Glutamatergic neuron (in vitro differentiated cells): ENCODE data around the gene SHISA3. TPM values are rescaled to one million over a fixed set of nuclear protein-coding genes. Genes with fewer than 3 reads are reported as not detected.

Experiments
- DNase-seq: peaks from one replicate; pipeline ENCODE4 v3.0.0; 2022
- H3K27ac Mint-ChIP-seq: one replicate; pipeline ENCODE4 v1.8.0; 2020; ENCODE audit warnings: mild to moderate bottlenecking, mixed read lengths, inconsistent platforms; ENCODE audit not compliant: unreplicated experiment
- H3K27me3 Mint-ChIP-seq: one replicate; pipeline ENCODE4 v1.8.0; 2020; ENCODE audit warnings: mild to moderate bottlenecking, moderate library complexity, mixed read lengths, inconsistent platforms; ENCODE audit not compliant: unreplicated experiment
- H3K36me3 Mint-ChIP-seq: one replicate; pipeline ENCODE4 v1.8.0; 2020; ENCODE audit warnings: mild to moderate bottlenecking, mixed read lengths, inconsistent platforms; ENCODE audit not compliant: unreplicated experiment
- H3K4me1 Mint-ChIP-seq: one replicate; pipeline ENCODE4 v1.8.0; 2020; ENCODE audit warnings: mild to moderate bottlenecking, low read depth, mixed read lengths, inconsistent platforms; ENCODE audit not compliant: unreplicated experiment
- H3K4me3 Mint-ChIP-seq: one replicate; pipeline ENCODE4 v1.8.0; 2020; ENCODE audit warnings: mild to moderate bottlenecking, mixed read lengths, inconsistent platforms; ENCODE audit not compliant: unreplicated experiment
- H3K9me3 Mint-ChIP-seq: one replicate; pipeline ENCODE4 v1.8.0; 2020; ENCODE audit warnings: mild to moderate bottlenecking, moderate library complexity, mixed read lengths, inconsistent platforms; ENCODE audit not compliant: unreplicated experiment
- long read RNA-seq: library from polyadenylated mRNA; unstranded; transcript quantifications from one replicate; pipeline ENCODE4 v2.0.0, GENCODE V29; 2020; ENCODE audit not compliant: unreplicated experiment
- total RNA-seq: library from RNA; stranded (reverse); fragmentation: NEBNext Ultra II Directional; extraction: Animal tissue kit (Norgen Biotek cat#: 25700); gene quantifications from one replicate; pipeline ENCODE4 v1.2.1, GENCODE V29; 2021; ENCODE audit not compliant: unreplicated experiment
- TF ChIP-seq, protein P1 (sequence below): fragments of 200-600 bp; sonication (generic); IDR thresholded peaks from one replicate; pipeline ENCODE4 v1.5.0; 2021; ENCODE audit not compliant: partially characterized antibody, unreplicated experiment

The SHISA3 gene
- 0.42 TPM for total RNA-seq
- long read RNA-seq = 0 reads

DNA sequence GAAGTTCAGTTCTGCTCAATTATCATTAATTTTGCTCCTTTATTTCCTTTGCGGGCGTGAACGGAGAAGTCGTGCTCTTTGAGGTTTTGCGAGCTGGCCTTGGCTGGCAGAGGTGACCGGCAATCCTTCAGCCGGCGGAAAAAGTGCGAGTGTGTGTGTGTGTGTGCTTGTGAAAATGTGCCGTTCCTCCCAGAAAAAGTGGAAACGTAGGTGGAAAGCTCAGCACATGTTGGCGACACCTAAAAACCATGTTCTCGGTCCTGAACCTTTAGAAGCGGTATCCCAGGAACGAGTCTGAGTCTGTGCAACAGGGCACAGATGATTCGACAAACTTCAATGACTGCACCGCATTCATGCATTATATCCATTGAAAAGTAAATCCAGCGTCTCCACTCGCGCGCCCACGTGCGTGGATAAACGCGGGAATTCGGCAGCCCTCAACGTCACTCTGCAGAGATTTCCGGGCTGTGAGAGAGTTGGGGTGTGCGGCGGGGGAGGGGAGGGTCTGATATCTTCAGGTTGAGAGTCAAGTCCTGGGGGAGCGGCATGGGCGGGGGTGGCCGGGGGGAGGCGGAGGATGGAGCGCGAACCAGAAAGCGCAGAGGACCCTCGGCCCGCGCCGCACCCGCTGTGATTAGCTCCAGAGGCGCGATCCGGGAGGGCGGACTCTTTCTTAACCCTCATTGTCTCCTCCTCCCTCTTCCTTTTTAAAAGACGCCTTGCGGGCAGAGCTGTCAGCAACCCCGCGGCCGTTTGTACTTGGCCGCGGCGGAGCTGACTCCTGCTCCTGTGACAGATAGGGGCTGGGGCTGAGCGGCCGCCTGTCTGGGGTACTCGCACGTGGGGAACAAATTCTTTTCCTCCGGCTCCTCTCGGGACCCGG, at the start of gene SHISA3:
Gene SHISA3 (plus strand): TSS at position 737 of the 883 bp plus-strand sequence. CDS start 569 bp downstream, outside the sequence.
- DNase-seq = peak; percentile 49
- Mint-ChIP-seq H3K36me3 (no peaks in the 10 kb centered on the region), H3K9me3 (peaks cover 7% of the 10 kb centered on the region), H3K4me1 (peaks cover 18% of the 10 kb centered on the region), H3K4me3 (peak within 1 kb of the TSS; percentile 86), H3K27me3 (peaks cover 36% of the 10 kb centered on the region), H3K27ac (peak within 1 kb of the TSS; percentile 9)
- TF ChIP-seq, protein P1, sequence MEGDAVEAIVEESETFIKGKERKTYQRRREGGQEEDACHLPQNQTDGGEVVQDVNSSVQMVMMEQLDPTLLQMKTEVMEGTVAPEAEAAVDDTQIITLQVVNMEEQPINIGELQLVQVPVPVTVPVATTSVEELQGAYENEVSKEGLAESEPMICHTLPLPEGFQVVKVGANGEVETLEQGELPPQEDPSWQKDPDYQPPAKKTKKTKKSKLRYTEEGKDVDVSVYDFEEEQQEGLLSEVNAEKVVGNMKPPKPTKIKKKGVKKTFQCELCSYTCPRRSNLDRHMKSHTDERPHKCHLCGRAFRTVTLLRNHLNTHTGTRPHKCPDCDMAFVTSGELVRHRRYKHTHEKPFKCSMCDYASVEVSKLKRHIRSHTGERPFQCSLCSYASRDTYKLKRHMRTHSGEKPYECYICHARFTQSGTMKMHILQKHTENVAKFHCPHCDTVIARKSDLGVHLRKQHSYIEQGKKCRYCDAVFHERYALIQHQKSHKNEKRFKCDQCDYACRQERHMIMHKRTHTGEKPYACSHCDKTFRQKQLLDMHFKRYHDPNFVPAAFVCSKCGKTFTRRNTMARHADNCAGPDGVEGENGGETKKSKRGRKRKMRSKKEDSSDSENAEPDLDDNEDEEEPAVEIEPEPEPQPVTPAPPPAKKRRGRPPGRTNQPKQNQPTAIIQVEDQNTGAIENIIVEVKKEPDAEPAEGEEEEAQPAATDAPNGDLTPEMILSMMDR = no peak

GRCh38 chr4:42348247-42348646, 49.0 kb upstream of the SHISA3 start:
- Mint-ChIP-seq H3K4me3 (no peak overlapping the region), H3K9me3 (no peaks in the 10 kb centered on the region), H3K4me1 (no peaks in the 10 kb centered on the region), H3K27ac (no peak overlapping the region), H3K27me3 (no peaks in the 10 kb centered on the region), H3K36me3 (no peaks in the 10 kb centered on the region)
- TF ChIP-seq, protein P1 = no peak
- no peak for DNase-seq

- Mint-ChIP-seq H3K9me3 (no peaks in the 10 kb centered on the region), H3K4me1 (no peaks in the 10 kb centered on the region), H3K27ac (no peak overlapping the region), H3K36me3 (no peaks in the 10 kb centered on the region), H3K27me3 (no peaks in the 10 kb centered on the region), H3K4me3 (no peak overlapping the region)
- DNase-seq = no peak
- TF ChIP-seq, protein P1 = no peak
Observed at GRCh38 chr4:42348692-42349091, 48.6 kb upstream of the SHISA3 start.

DNA sequence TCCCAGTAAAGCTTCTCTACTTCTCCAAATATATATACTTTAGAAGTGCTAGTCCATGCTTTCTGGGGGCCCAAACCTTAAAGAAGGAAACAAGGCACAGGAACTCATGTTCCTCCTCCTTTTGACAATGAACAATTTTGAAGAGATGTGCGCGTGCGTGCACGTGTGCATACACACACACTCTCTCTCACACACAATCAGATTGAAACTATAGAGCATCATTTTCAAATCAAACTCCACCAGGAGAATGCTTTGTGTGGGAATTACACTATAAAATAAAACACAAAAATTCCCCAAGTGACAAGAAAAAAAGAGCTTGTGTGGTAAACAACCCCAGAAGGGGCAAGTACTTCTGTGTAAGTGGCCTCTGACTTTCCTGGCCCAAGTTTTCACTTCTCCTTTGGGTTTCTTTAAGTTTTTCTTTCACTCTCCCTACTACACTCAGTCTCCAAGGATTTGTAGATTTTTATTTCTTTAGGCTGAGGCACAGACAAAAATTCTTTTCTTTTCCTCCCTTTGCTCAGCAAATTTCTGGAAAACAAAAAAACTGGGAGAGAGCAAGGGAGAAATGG, 46.6 kb upstream of the SHISA3 start:
- Mint-ChIP-seq H3K27ac (no peak overlapping the region), H3K27me3 (no peaks in the 10 kb centered on the region), H3K9me3 (no peaks in the 10 kb centered on the region), H3K36me3 (no peaks in the 10 kb centered on the region), H3K4me3 (no peak overlapping the region), H3K4me1 (no peaks in the 10 kb centered on the region)
- TF ChIP-seq, protein P1 = no peak
- no peak for DNase-seq

- Mint-ChIP-seq H3K4me1 (no peaks in the 10 kb centered on the region), H3K27me3 (no peaks in the 10 kb centered on the region), H3K9me3 (no peaks in the 10 kb centered on the region), H3K36me3 (no peaks in the 10 kb centered on the region), H3K27ac (no peak overlapping the region), H3K4me3 (no peak overlapping the region)
- TF ChIP-seq, protein P1 = no peak
- DNase-seq = no peak
Observed at GRCh38 chr4:42352049-42352448, 45.2 kb upstream of the SHISA3 start.
